Fibroblast of mammary gland (primary cell): Measurements from ENCODE around the gene KRTCAP2.

Experiments
- DNase-seq: peaks from one replicate; pipeline ENCODE4 v3.0.0-alpha.2; 2010; ENCODE audit warnings: low read depth
- H3K4me3 ChIP-seq: 2 replicates; pipeline ENCODE4 v1.5.1; 2011; ENCODE audit warnings: low read depth, mild to moderate bottlenecking, low read length, moderate library complexity; ENCODE audit not compliant: control insufficient read depth
- CTCF ChIP-seq: conservative IDR thresholded peaks from 2 replicates; pipeline ENCODE4 v1.5.1; 2011; ENCODE audit warnings: low read depth, low read length, inconsistent platforms; ENCODE audit not compliant: control insufficient read depth, insufficient read depth

Gene KRTCAP2

GRCh38 chr1:155121249-155121648 lies 51.9 kb downstream of the KRTCAP2 start:
- no peak overlapping the region for H3K4me3 ChIP-seq
- TF ChIP-seq CTCF, result no peak
- no peak for DNase-seq

GRCh38 chr1:155120253-155120652 lies 52.9 kb downstream of the KRTCAP2 start:
- TF ChIP-seq CTCF, result no peak
- no peak for DNase-seq
- no peak overlapping the region for H3K4me3 ChIP-seq
